CD14-positive monocyte (primary cell): Measurements from ENCODE around the gene TMEFF1. TPM values are rescaled to one million over a fixed set of nuclear protein-coding genes. Genes with fewer than 3 reads are reported as not detected.

Experiments used
- DNase-seq, 3 donors: peaks; one replicate each; pipeline ENCODE4 v3.0.0-alpha.2; 2011 to 2022
- H2AFZ ChIP-seq: 2 replicates; pipeline ENCODE4 v1.6.0; 2012; ENCODE audit warnings: mild to moderate bottlenecking, low read depth, low read length, inconsistent platforms; ENCODE audit not compliant: insufficient read depth, poor library complexity, severe bottlenecking
- H3K27ac ChIP-seq, 2 donors: 1 replicate in 1 of 2; 2 replicates in 1 of 2; pipeline ENCODE4 v1.5.1; 2012 to 2013; ENCODE audit warnings: low read length in 2 of 2, control low read depth in 1 of 2, inconsistent platforms in 1 of 2, low read depth in 1 of 2, mild to moderate bottlenecking in 1 of 2
- H3K27me3 ChIP-seq, 2 donors: one replicate each; pipeline versions ENCODE4 v1.6.0 to v1.6.1; 2011 to 2013; ENCODE audit warnings: low read length in 2 of 2; ENCODE audit not compliant: control insufficient read depth in 2 of 2, insufficient read depth in 2 of 2
- H3K36me3 ChIP-seq, 2 donors: replicated peaks in 1 of 2; 1 replicate in 1 of 2; 2 replicates in 1 of 2; pipeline versions ENCODE4 v1.5.1 to v1.6.1; 2012 to 2013; ENCODE audit warnings: low read length in 2 of 2, control low read depth in 1 of 2, inconsistent platforms in 1 of 2, mild to moderate bottlenecking in 1 of 2; ENCODE audit not compliant: insufficient read depth in 2 of 2, control insufficient read depth in 1 of 2
- H3K4me1 ChIP-seq, 2 donors: 1 replicate in 1 of 2; 2 replicates in 1 of 2; pipeline versions ENCODE4 v1.5.1 to v1.6.1; 2012 to 2013; ENCODE audit warnings: low read length in 2 of 2, control low read depth in 1 of 2, inconsistent platforms in 1 of 2, mild to moderate bottlenecking in 1 of 2, moderate library complexity in 1 of 2; ENCODE audit not compliant: insufficient read depth in 2 of 2, control insufficient read depth in 1 of 2
- H3K4me2 ChIP-seq: replicated peaks from 2 replicates; pipeline ENCODE3; 2012; ENCODE audit warnings: low read length, moderate library complexity, mild to moderate bottlenecking; ENCODE audit not compliant: poor library complexity, severe bottlenecking; ENCODE audit errors: extremely low read depth
- H3K4me3 ChIP-seq, 3 experiments: fragments of 200-600 bp in 1 of 3; sonication (generic) in 1 of 3; replicated peaks in 1 of 3; 1 replicate in 2 of 3; 2 replicates in 1 of 3; pipeline ENCODE4 v1.5.1; 2011 to 2013; ENCODE audit warnings: low read length in 3 of 3, mild to moderate bottlenecking in 3 of 3, control low read depth in 2 of 3, low read depth in 2 of 3, inconsistent platforms in 1 of 3, moderate library complexity in 1 of 3
- H3K79me2 ChIP-seq: 2 replicates; pipeline ENCODE4 v1.6.0; 2012; ENCODE audit warnings: mild to moderate bottlenecking, control low read depth, inconsistent platforms, low read length, moderate library complexity; ENCODE audit not compliant: insufficient read depth
- H3K9ac ChIP-seq: 2 replicates; pipeline ENCODE4 v1.6.0; 2017; ENCODE audit warnings: low read length, mild to moderate bottlenecking; ENCODE audit not compliant: insufficient read depth, poor library complexity, severe bottlenecking
- H3K9me3 ChIP-seq, 2 donors: replicated peaks in 1 of 2; 1 replicate in 1 of 2; 2 replicates in 1 of 2; pipeline versions ENCODE4 v1.5.1 to v1.6.1; 2012 to 2013; ENCODE audit warnings: low read length in 2 of 2, control low read depth in 1 of 2; ENCODE audit not compliant: control insufficient read depth in 1 of 2, insufficient read depth in 1 of 2
- H4K20me1 ChIP-seq: 2 replicates; pipeline ENCODE4 v1.6.0; 2012; ENCODE audit warnings: mild to moderate bottlenecking, low read length, control low read depth, moderate library complexity; ENCODE audit not compliant: insufficient read depth
- H3K27ac Mint-ChIP-seq, 7 donors: one replicate each; pipeline ENCODE4 v1.8.0; 2020; ENCODE audit warnings: mild to moderate bottlenecking in 7 of 7, mixed read lengths in 7 of 7, moderate library complexity in 6 of 7, inconsistent platforms in 2 of 7
- H3K27me3 Mint-ChIP-seq, 3 donors: one replicate each; pipeline ENCODE4 v1.8.0; 2021 to 2022; ENCODE audit warnings: low read depth in 3 of 3, mild to moderate bottlenecking in 3 of 3, mixed read lengths in 3 of 3, moderate library complexity in 3 of 3, inconsistent platforms in 1 of 3
- H3K36me3 Mint-ChIP-seq, 2 donors: one replicate each; pipeline ENCODE4 v1.8.0; 2020; ENCODE audit warnings: mixed read lengths in 2 of 2, inconsistent platforms in 1 of 2, mild to moderate bottlenecking in 1 of 2
- H3K4me1 Mint-ChIP-seq: one replicate; pipeline ENCODE4 v1.8.0; 2020; ENCODE audit warnings: mild to moderate bottlenecking, mixed read lengths
- H3K4me3 Mint-ChIP-seq, 2 donors: one replicate each; pipeline ENCODE4 v1.8.0; 2020; ENCODE audit warnings: mild to moderate bottlenecking in 2 of 2, mixed read lengths in 2 of 2, moderate library complexity in 1 of 2
- H3K9me3 Mint-ChIP-seq, 7 donors: one replicate each; pipeline ENCODE4 v1.8.0; 2020 to 2022; ENCODE audit warnings: mixed read lengths in 7 of 7, mild to moderate bottlenecking in 6 of 7, moderate library complexity in 6 of 7, inconsistent platforms in 2 of 7
- WGBS: methylation state at CpG from one replicate; pipeline ENCODE4 v1.1.5; 2013; ENCODE audit warnings: missing lambda C conversion rate; ENCODE audit not compliant: insufficient coverage; 5-methylcytosine and 5-hydroxymethylcytosine counted together
- intact Hi-C, 2 donors: fragments of 100-400 bp; cut with micrococcal nuclease; formaldehyde crosslinking; loops; one replicate each; pipeline versions ENCODE4 v1.15.0 to v1.15.1; 2023
- polyA plus RNA-seq, 3 donors: library from polyadenylated mRNA; depleted of rRNA in 1 of 3; unstranded in 2 of 3; stranded (reverse) in 1 of 3; fragments of 300-500 nt in 2 of 3; fragments of >200 nt in 1 of 3; fragmentation: Illumina TruSeq in 2 of 3; gene quantifications; 1 replicate in 2 of 3; 2 replicates in 1 of 3; pipeline ENCODE4 v1.2.3, GENCODE V29; 2012 to 2021
- TF ChIP-seq, protein P1 (sequence below): fragments of 200-600 bp; IDR thresholded peaks from one replicate; pipeline ENCODE4 v1.8.0; 2022; ENCODE audit warnings: antibody characterized with exemption, mild to moderate bottlenecking

TMEFF1 gene
- polyA plus RNA-seq, 3 donors, result not detected

- Histone ChIP-seq H3K27ac (no peak overlapping the region), H4K20me1 (no peaks in the 10 kb centered on the region), H3K36me3 (no peaks in the 10 kb centered on the region), H3K4me2 (no peak overlapping the region), H3K4me1 (no peaks in the 10 kb centered on the region), H2AFZ (no peak overlapping the region), H3K4me3 (no peak overlapping the region), H3K79me2 (no peaks in the 10 kb centered on the region), H3K27me3 (no peaks in the 10 kb centered on the region), H3K9me3 (no peaks in the 10 kb centered on the region), H3K9ac (no peak overlapping the region)
- Mint-ChIP-seq H3K9me3 (peaks cover 0 to 2% (median 0%) of the 10 kb centered on the region in 7 donors), H3K4me1 (no peaks in the 10 kb centered on the region), H3K4me3 (no peak overlapping the region), H3K36me3 (no peaks in the 10 kb centered on the region), H3K27ac (no peak overlapping the region), H3K27me3 (peaks cover 0 to 4% (median 2%) of the 10 kb centered on the region in 3 donors)
- intact Hi-C loops, result no loop called here
- TF ChIP-seq, protein P1, sequence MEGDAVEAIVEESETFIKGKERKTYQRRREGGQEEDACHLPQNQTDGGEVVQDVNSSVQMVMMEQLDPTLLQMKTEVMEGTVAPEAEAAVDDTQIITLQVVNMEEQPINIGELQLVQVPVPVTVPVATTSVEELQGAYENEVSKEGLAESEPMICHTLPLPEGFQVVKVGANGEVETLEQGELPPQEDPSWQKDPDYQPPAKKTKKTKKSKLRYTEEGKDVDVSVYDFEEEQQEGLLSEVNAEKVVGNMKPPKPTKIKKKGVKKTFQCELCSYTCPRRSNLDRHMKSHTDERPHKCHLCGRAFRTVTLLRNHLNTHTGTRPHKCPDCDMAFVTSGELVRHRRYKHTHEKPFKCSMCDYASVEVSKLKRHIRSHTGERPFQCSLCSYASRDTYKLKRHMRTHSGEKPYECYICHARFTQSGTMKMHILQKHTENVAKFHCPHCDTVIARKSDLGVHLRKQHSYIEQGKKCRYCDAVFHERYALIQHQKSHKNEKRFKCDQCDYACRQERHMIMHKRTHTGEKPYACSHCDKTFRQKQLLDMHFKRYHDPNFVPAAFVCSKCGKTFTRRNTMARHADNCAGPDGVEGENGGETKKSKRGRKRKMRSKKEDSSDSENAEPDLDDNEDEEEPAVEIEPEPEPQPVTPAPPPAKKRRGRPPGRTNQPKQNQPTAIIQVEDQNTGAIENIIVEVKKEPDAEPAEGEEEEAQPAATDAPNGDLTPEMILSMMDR, result no peak
- DNase-seq, result no peak
- no CpG with 5 or more reads among the region's 5 CpGs for WGBS
Observed at GRCh38 chr9:100498592-100498991, 25.6 kb downstream of the TMEFF1 start.

DNA sequence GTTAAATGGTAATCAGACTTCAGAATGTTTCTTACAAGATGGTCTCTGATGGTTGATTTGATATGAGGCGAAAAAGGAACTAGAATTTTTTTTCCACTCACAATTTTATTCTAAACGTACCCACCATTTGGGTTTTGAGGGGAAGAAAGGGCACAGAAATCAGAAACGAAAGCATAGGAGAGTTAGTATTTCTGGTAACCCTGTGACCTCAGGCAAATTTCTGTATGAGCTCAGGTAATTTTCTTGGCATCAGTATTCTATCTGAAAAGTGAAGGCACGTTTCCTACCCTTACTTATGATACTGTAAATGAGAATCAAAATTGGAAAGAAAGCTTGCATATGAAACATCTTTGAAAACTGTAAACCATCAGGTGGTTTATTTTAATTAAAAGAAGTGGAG, 26.5 kb downstream of the TMEFF1 start:
- no peak overlapping the region for H3K4me3 ChIP-seq
- no peaks in the 10 kb centered on the region for H3K27me3 ChIP-seq
- H3K79me2 ChIP-seq, result no peaks in the 10 kb centered on the region
- no peak overlapping the region for H3K4me3 Mint-ChIP-seq
- H3K4me1 Mint-ChIP-seq, result no peaks in the 10 kb centered on the region
- H3K9me3 Mint-ChIP-seq, result peaks cover 0 to 2% (median 0%) of the 10 kb centered on the region in 7 donors
- no peaks in the 10 kb centered on the region for H3K36me3 ChIP-seq
- no peak for DNase-seq
- intact Hi-C loops, result no loop called here
- peaks cover 0 to 4% (median 2%) of the 10 kb centered on the region in 3 donors for H3K27me3 Mint-ChIP-seq
- WGBS, result no CpG with 5 or more reads among the region's 4 CpGs
- H3K27ac Mint-ChIP-seq, result no peak overlapping the region
- TF ChIP-seq, protein P1, result no peak
- H3K9me3 ChIP-seq, result no peaks in the 10 kb centered on the region
- H3K9ac ChIP-seq, result no peak overlapping the region
- H3K36me3 Mint-ChIP-seq, result no peaks in the 10 kb centered on the region
- H2AFZ ChIP-seq, result no peak overlapping the region
- H3K27ac ChIP-seq, result no peak overlapping the region
- no peaks in the 10 kb centered on the region for H3K4me1 ChIP-seq
- no peaks in the 10 kb centered on the region for H4K20me1 ChIP-seq
- H3K4me2 ChIP-seq, result no peak overlapping the region
